Neural cell (in vitro differentiated cells): ENCODE data around the gene TRPM2. TPM values are rescaled to one million over a fixed set of nuclear protein-coding genes. Genes with fewer than 3 reads are reported as not detected.

ENCODE experiments used
- H2AFZ ChIP-seq: fragments of 200-600, 300-800 bp; sonication (generic), shearing (Covaris generic); 2 replicates; pipeline ENCODE4 v1.6.0; 2014; ENCODE audit warnings: low read depth, mild to moderate bottlenecking, antibody characterized with exemption, low read length, moderate library complexity
- H3F3A ChIP-seq: fragments of 200-600 bp; shearing (Covaris generic); 2 replicates; pipeline ENCODE4 v1.6.1; 2016; ENCODE audit warnings: mild to moderate bottlenecking, moderate library complexity, mixed read lengths, antibody characterized with exemption, low read length; ENCODE audit not compliant: insufficient read depth, poor library complexity, severe bottlenecking
- H3K27ac ChIP-seq: fragments of 200-600, 300-800 bp; sonication (generic), shearing (Covaris generic); 2 replicates; pipeline ENCODE4 v1.5.1; 2014; ENCODE audit warnings: mild to moderate bottlenecking, low read length, moderate library complexity
- H3K27me3 ChIP-seq: fragments of 300-800, 200-600 bp; sonication (generic), shearing (Covaris generic); 2 replicates; pipeline ENCODE4 v1.6.0; 2014; ENCODE audit warnings: mild to moderate bottlenecking, low read depth, low read length, moderate library complexity; ENCODE audit not compliant: insufficient read depth
- H3K36me3 ChIP-seq: fragments of 300-800, 200-600 bp; sonication (generic), shearing (Covaris generic); 2 replicates; pipeline ENCODE4 v1.5.1; 2014; ENCODE audit warnings: mild to moderate bottlenecking, antibody characterized with exemption, low read length, moderate library complexity; ENCODE audit not compliant: insufficient read depth
- H3K4me2 ChIP-seq: fragments of 300-800, 200-600 bp; sonication (generic), shearing (Covaris generic); 2 replicates; pipeline ENCODE4 v1.6.0; 2014; ENCODE audit warnings: mild to moderate bottlenecking, low read length
- H3K4me3 ChIP-seq: fragments of 300-800, 200-600 bp; sonication (generic), shearing (Covaris generic); 2 replicates; pipeline ENCODE4 v1.5.1; 2014; ENCODE audit warnings: mild to moderate bottlenecking, low read length, moderate library complexity
- H3K79me2 ChIP-seq: fragments of 200-600 bp; shearing (Covaris generic); replicated peaks from 2 replicates; pipeline ENCODE4 v1.6.0; 2014; ENCODE audit warnings: mild to moderate bottlenecking, low read length, moderate library complexity; ENCODE audit not compliant: insufficient read depth
- H3K9ac ChIP-seq: fragments of 300-800, 200-600 bp; sonication (generic), shearing (Covaris generic); 2 replicates; pipeline ENCODE4 v1.6.1; 2016; ENCODE audit warnings: mild to moderate bottlenecking, low read length, mixed read lengths
- H3K9me2 ChIP-seq: fragments of 200-600 bp; shearing (Covaris generic); 2 replicates; pipeline ENCODE4 v1.6.1; 2016; ENCODE audit warnings: mild to moderate bottlenecking, low read length, mixed read lengths; ENCODE audit not compliant: insufficient read depth
- H3K9me3 ChIP-seq: fragments of 200-600, 300-800 bp; sonication (generic), shearing (Covaris generic); 2 replicates; pipeline ENCODE4 v1.6.1; 2016; ENCODE audit warnings: mild to moderate bottlenecking, mixed run types, low read length, moderate library complexity, mixed read lengths
- H4K20me1 ChIP-seq: fragments of 200-600 bp; shearing (Covaris generic); 2 replicates; pipeline ENCODE4 v1.6.1; 2016; ENCODE audit warnings: mild to moderate bottlenecking, mixed run types; ENCODE audit not compliant: insufficient read depth
- EP300 ChIP-seq: fragments of 450-650 bp; conservative IDR thresholded peaks from 2 replicates; pipeline ENCODE4 v1.6.1; 2014; ENCODE audit warnings: antibody characterized with exemption, mild to moderate bottlenecking, moderate library complexity; ENCODE audit not compliant: poor library complexity, severe bottlenecking
- EZH2 ChIP-seq: fragments of 200-600, 300-800 bp; shearing (Covaris generic), sonication (generic); IDR thresholded peaks from 2 replicates; pipeline ENCODE4 v1.6.1; 2014; ENCODE audit warnings: antibody characterized with exemption, low read length, borderline replicate concordance, mild to moderate bottlenecking; ENCODE audit not compliant: insufficient read depth, poor library complexity, severe bottlenecking
- MXI1 ChIP-seq: fragments of 450-650 bp; conservative IDR thresholded peaks from 2 replicates; pipeline ENCODE4 v1.6.1; 2014; ENCODE audit warnings: antibody characterized with exemption, mild to moderate bottlenecking; ENCODE audit not compliant: poor library complexity, severe bottlenecking
- POLR2AphosphoS5 ChIP-seq: IDR thresholded peaks from 2 replicates; pipeline ENCODE4 v1.6.1; 2012
- RAD21 ChIP-seq: fragments of 450-650 bp; conservative IDR thresholded peaks from 2 replicates; pipeline ENCODE4 v1.6.1; 2014; ENCODE audit warnings: antibody characterized with exemption, mild to moderate bottlenecking, moderate library complexity
- SMC3 ChIP-seq: fragments of 450-650 bp; conservative IDR thresholded peaks from 2 replicates; pipeline ENCODE4 v1.6.1; 2014; ENCODE audit warnings: antibody characterized with exemption, mild to moderate bottlenecking, moderate library complexity; ENCODE audit not compliant: poor library complexity
- TAF1 ChIP-seq: IDR thresholded peaks from 2 replicates; pipeline ENCODE4 v1.6.1; 2012; ENCODE audit warnings: low read depth
- polyA plus RNA-seq: library from polyadenylated mRNA; depleted of rRNA; stranded (reverse); fragments of >200 nt; gene quantifications from 2 replicates; pipeline ENCODE4 v1.2.3, GENCODE V29; 2014
- TF ChIP-seq, protein P1 (sequence below): fragments of 450-650 bp; IDR thresholded peaks from 2 replicates; pipeline ENCODE4 v1.5.1; 2014; ENCODE audit warnings: antibody characterized with exemption, mild to moderate bottlenecking, moderate library complexity; ENCODE audit not compliant: poor library complexity, severe bottlenecking
- TF ChIP-seq, protein P2 (sequence below): IDR thresholded peaks from 2 replicates; pipeline ENCODE4 v1.6.1; 2012; ENCODE audit warnings: borderline replicate concordance

The TRPM2 gene
- polyA plus RNA-seq, 1 donor from 2014 or later: 0.14 TPM

DNA sequence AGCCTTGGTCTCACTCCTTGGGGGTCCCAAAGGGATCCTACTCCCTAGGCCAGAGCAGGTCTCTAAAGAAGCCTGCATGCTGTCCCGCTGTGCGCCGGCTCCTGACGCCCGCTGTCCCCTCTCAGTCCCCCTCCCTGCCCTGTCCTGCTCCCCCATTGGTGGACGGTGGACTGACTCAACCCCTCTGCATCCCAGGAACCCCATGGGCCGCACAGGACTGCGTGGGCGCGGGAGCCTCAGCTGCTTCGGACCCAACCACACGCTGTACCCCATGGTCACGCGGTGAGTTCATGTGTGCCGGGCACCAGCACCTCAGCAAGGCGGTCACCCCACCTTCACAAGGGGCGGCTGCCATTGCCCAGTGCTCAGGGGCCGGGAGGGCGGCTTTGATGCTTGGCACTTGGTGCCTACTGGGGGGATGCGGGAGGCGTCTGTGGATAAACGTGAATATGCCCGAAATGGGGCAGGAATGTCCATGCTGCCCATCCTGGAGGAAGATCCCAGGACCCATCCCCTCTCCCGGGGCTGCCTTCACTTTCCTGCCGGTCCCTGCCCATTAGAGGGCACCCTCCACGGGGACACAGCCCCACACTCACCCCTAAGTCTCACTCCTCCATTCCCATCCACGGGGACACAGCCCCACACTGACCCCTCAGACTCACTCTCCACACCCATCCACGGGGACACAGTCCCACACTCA lies 81.7 kb downstream of the TRPM2 start:
- no peaks in the 10 kb centered on the region for H3K79me2 ChIP-seq
- no peaks in the 10 kb centered on the region for H3K9me2 ChIP-seq
- no peaks in the 10 kb centered on the region for H3F3A ChIP-seq
- H3K4me2 ChIP-seq: no peak overlapping the region
- H3K9ac ChIP-seq: no peak overlapping the region
- no peaks in the 10 kb centered on the region for H3K27me3 ChIP-seq
- no peaks in the 10 kb centered on the region for H4K20me1 ChIP-seq
- no peak overlapping the region for H2AFZ ChIP-seq
- TF ChIP-seq TAF1 (no peak), EP300 (no peak), SMC3 (no peak), MXI1 (no peak), POLR2AphosphoS5 (no peak), RAD21 (no peak), EZH2 (no peak)
- TF ChIP-seq, protein P1, sequence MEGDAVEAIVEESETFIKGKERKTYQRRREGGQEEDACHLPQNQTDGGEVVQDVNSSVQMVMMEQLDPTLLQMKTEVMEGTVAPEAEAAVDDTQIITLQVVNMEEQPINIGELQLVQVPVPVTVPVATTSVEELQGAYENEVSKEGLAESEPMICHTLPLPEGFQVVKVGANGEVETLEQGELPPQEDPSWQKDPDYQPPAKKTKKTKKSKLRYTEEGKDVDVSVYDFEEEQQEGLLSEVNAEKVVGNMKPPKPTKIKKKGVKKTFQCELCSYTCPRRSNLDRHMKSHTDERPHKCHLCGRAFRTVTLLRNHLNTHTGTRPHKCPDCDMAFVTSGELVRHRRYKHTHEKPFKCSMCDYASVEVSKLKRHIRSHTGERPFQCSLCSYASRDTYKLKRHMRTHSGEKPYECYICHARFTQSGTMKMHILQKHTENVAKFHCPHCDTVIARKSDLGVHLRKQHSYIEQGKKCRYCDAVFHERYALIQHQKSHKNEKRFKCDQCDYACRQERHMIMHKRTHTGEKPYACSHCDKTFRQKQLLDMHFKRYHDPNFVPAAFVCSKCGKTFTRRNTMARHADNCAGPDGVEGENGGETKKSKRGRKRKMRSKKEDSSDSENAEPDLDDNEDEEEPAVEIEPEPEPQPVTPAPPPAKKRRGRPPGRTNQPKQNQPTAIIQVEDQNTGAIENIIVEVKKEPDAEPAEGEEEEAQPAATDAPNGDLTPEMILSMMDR: no peak
- TF ChIP-seq, protein P2, sequence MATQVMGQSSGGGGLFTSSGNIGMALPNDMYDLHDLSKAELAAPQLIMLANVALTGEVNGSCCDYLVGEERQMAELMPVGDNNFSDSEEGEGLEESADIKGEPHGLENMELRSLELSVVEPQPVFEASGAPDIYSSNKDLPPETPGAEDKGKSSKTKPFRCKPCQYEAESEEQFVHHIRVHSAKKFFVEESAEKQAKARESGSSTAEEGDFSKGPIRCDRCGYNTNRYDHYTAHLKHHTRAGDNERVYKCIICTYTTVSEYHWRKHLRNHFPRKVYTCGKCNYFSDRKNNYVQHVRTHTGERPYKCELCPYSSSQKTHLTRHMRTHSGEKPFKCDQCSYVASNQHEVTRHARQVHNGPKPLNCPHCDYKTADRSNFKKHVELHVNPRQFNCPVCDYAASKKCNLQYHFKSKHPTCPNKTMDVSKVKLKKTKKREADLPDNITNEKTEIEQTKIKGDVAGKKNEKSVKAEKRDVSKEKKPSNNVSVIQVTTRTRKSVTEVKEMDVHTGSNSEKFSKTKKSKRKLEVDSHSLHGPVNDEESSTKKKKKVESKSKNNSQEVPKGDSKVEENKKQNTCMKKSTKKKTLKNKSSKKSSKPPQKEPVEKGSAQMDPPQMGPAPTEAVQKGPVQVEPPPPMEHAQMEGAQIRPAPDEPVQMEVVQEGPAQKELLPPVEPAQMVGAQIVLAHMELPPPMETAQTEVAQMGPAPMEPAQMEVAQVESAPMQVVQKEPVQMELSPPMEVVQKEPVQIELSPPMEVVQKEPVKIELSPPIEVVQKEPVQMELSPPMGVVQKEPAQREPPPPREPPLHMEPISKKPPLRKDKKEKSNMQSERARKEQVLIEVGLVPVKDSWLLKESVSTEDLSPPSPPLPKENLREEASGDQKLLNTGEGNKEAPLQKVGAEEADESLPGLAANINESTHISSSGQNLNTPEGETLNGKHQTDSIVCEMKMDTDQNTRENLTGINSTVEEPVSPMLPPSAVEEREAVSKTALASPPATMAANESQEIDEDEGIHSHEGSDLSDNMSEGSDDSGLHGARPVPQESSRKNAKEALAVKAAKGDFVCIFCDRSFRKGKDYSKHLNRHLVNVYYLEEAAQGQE: no peak
- H3K36me3 ChIP-seq: no peaks in the 10 kb centered on the region
- H3K9me3 ChIP-seq: no peaks in the 10 kb centered on the region
- H3K27ac ChIP-seq: no peak overlapping the region
- H3K4me3 ChIP-seq: no peak overlapping the region

DNA sequence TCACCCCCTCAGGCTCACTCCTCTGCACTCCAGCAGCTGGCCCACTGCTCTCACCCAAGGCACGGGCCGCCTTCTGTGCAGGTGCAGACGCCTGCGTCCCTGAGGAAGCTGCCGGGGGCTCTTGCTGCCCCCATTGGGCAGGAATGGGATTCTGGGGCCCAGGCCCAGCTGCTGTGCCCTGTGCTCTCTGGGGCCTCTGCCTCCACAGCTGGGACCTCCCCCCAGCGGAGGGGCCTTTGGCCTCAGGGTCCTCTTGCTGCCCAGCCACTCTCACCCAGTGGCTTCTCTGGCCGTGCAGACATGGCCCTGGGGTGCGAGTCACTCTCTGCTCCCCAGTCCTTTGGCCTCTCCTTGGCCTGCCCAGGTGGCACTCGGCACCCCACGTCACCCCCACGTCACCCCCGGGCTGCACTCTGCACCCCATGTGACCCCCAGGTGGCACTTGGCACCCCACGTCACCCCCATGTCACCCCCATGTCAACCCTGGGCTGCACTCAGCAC lies 82.7 kb downstream of the TRPM2 start:
- H3K9ac ChIP-seq: no peak overlapping the region
- H3K36me3 ChIP-seq: no peaks in the 10 kb centered on the region
- H4K20me1 ChIP-seq: no peaks in the 10 kb centered on the region
- H3K4me2 ChIP-seq: no peak overlapping the region
- TF ChIP-seq RAD21 (no peak), EZH2 (no peak), TAF1 (no peak), MXI1 (no peak), SMC3 (no peak), POLR2AphosphoS5 (no peak), EP300 (no peak)
- TF ChIP-seq, protein P2: no peak
- TF ChIP-seq, protein P1: no peak
- no peak overlapping the region for H2AFZ ChIP-seq
- H3K4me3 ChIP-seq: no peak overlapping the region
- H3K79me2 ChIP-seq: no peaks in the 10 kb centered on the region
- H3K9me3 ChIP-seq: no peaks in the 10 kb centered on the region
- no peaks in the 10 kb centered on the region for H3K9me2 ChIP-seq
- no peaks in the 10 kb centered on the region for H3K27me3 ChIP-seq
- H3F3A ChIP-seq: no peaks in the 10 kb centered on the region
- H3K27ac ChIP-seq: no peak overlapping the region
